GM19452 (cell line): ENCODE data around the gene HHAT.

Experiments used
- ATAC-seq: cut with Tn5 transposase; IDR thresholded peaks from one replicate; pipeline ENCODE4 v1.9.1; 2021; ENCODE audit not compliant: unreplicated experiment

Gene HHAT

DNA sequence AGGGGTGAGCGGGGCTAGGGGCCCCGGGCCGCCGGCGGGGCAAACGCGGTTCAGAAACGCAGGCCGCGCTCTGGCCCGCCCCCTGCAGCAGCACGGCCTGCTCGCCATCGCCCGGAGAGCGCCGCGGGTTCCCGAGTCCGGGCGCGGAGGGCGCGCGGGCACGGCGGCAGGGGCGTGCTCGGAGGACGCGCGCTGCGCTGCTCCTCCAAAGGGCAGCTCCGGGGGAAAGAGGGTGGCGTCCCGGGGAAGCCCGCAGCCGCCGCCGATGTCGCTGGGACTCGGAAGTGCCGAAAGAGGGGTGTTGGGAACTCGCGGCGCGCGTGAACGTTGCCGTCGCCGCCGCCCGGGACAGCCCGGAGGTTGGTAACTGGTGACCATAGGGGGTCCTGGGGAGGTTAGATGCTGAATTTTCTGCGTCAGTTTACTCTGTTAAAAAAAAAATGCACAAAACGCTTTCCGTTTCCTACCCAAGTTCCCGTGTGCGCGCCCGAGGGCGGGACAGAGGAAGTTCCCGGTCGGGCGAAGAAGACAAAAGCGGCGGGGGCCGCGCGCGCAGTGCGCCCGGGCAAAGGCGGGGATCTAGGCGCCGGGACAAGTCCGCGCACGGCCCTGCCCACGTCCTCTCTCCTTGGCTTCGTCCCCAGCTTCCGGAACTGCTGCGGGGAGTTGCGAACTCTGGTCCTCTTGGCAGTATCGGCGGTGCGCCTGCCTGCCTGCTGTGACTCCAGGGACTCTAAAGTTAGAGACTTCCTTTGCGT lies at the start of gene HHAT:
HHAT (plus strand) TSS at position 157 of the 758 bp plus-strand sequence. CDS start 20,074 bp downstream, outside the sequence.
- peak; percentile 57 for ATAC-seq

DNA sequence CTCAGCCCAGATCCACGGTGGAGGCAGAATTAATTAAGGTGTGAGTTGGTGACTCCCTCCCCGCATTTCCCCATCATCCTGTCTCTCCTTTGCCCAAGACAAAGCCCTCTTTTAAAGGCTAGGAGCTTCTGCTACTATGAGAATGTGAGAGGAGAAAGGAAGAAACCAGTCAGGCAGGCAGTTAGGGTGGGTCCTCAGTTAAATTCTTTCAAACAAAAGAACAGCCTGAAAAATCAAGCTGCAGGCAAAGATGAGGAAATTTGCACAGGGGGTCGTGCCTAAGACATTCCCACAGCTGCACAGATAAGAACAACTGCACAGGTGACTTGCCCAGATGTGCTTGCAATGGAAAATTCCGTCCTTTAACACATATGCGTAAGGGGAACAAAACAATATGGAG lies 48.5 kb upstream of the HHAT start:
- no peak for ATAC-seq

DNA sequence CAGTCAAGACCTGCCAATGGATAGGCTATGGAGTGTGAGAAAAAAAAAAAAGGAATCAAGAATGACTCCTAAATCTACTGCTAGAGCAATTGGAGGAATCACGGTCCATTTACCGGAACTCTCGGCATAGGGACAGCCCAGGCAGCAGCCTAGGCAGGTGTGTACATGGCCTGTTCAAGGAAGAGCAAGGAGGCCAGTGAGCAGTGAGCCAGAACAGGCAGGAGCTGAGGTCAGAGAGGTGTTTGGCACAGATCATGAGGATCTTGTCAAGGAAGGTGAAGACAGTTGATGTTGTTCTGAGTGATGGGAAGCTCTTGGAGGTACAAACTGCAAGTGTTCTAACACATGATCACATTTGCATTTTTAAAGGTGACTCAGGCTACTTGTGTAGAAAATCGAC lies 40.6 kb upstream of the HHAT start:
- ATAC-seq: no peak

DNA sequence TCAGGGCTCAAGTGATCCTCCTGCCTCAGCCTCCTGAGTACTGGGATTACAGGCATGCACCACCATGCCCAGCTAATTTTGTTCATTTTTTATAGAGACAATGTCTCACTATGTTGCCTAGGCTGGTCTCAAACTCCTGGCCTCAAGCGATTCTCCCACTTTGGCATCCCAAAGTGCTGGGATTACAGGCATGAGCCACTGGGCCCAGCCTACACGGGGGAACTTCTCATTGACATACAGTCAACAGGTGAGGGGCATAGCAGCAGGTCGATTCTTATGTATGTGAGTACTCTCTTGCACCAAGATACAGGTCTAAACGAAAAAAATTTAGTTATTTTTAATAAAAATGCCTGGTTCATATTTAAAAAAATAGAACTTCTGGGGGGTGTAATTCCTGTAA lies 39.5 kb upstream of the HHAT start:
- no peak for ATAC-seq

DNA sequence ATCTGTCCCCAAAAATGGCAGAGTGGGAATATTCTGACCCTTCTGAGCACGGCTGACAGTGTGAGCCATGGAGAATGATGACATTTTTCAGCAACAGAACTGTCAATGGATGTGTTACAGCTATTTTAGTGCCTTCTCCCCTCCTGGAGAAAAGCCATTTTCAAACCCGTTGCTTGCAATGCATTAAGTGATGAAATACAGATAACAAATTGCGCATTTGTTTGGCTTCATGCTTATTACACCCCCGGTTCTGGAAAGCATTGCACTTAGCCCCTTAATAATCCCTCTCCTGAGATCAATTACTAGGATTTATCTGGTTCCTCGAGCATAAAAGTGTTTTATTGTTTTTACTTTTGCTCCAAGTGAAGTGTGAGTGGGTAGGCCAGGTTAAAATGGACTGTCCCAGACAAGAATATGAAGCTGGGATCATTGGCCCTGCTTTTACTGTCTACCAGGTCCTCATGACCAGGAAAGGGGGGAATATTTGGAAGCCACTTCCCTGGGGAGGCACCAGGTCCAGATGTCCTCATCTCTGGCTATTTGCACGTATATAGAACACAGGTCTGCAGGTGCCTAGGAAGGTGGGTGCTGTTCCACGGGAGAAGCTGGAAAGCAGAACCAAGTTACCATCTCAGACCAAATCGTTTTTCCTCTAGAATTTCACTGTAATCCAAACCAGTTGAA lies 37.5 kb upstream of the HHAT start:
- no peak for ATAC-seq

DNA sequence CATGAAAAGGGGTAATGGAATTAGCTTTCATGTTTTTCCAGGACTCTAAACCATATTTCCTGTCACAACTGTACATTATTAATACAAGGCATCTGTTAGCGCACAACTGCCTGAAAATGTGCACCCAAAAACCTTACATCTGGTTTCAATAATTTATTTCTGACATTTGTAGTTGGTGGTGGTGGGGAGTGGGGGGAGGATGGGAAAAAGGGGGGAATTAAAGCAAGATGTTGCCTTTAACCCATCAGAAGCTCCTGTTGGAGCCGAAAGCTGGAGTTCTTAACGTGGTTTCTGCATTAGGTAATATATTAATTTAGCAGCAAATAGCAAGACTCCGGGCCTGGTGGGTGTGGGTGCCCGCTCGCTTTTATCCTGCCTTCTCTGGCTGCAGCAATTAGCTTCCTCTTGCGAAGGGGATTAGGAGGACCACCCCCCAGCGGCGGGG lies 36.9 kb upstream of the HHAT start:
- no peak for ATAC-seq

DNA sequence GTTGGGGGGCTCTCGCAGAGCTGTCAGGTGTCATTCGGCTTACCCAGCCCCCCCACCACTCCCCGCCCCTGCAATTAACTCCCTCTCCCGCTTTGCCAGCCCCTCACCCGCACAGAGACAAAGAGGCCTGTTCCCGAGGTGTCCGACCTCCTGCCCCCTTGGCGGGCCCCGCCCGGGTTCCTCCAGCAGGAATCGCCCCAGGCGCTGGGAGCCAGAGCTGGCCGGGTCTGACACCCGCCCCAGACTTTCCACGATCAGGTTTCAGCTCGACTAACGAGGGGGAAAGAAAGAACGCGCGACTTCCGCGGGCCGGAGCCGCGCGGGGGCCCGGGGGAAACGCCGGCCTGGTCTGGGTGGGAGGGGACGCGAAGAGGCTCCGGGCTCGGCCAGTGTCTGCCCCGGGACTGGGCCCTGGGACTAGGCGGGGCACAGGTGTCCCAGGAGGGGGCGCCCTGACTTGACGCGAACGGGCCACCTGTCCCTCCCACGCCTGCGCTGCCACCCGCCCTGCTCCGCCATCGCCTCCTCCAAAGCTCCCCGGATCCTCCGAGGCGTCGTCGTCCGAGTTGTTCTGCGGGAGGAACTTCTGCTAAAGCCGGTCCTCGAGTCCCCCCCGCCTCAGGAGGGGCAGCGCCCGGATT lies 36.4 kb upstream of the HHAT start:
- peak; percentile 70 for ATAC-seq

DNA sequence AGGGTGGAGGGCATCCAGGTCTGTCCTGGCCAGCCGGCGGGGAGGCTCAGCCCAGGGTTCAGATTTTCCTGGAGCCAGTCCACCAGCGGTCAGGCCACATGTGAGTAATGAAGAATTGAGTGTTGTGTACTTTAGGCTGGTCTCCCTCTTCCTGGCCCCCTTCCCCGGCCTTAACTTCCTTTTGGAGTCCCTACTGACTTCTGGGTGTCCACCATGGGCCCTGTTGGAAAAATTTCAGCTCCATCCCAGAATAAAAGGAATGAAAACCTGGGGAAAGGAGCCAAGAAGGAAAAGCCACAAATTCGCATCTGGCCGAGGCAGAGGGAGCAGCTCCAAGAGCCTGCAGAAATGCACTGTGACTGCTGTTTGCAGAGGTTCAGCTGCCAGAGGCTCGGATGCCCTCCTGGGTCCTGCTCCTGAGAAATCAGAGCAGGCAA lies 35.5 kb upstream of the HHAT start:
- ATAC-seq: no peak

DNA sequence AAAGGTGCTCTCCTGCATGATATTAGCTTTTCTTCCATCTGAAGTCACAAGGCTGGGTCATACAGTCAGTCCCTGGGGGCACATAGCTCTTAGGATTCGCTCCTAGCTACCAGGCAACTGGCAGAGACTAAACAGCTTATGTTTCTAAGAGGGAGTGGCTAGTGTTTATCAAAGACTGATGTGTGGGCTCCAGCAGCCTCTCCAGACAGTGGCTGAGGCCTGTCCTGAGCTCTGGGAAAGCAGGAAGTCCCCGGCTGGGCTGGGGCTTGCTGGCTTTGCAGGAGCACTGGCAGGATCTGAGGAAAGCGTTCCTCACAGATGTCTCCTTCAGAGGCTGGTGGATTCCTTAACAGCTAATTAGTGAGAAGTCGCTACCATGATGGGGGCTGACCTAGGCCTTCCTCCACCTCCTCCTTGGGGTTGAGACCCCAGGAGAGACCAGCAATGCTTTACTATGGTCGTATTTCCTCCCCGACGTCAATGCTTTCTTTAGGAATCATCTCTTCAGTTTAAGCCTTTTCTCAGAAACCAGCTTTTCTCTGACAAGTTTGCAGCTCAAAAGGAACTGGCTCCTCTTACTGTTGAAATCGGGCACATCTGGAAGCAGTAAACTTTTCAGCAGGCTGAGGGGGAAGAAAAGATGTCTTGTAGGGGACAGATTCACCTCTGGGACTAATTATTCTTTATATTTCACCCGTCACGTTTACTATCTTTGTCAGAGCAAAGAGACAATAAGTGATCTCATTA lies 33.5 kb upstream of the HHAT start:
- ATAC-seq: no peak

DNA sequence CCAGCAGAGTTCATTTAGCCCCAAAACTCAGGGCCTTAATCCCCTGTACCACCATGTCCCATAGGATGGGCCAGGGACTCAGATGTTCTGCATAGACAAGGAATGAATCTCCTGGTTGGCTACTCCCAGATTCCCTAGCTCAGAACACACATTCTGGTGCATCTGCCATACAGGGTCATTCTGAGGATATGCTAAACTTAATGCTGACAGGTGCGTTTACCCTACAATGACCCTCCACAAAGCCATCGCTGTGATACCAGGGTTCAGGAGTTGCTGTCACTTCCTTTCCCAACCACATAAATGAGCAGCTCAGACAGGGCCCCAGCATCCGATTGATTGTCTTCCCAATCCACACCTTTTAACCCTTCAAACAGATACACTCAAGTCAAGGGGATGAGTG lies 32.0 kb upstream of the HHAT start:
- no peak for ATAC-seq

DNA sequence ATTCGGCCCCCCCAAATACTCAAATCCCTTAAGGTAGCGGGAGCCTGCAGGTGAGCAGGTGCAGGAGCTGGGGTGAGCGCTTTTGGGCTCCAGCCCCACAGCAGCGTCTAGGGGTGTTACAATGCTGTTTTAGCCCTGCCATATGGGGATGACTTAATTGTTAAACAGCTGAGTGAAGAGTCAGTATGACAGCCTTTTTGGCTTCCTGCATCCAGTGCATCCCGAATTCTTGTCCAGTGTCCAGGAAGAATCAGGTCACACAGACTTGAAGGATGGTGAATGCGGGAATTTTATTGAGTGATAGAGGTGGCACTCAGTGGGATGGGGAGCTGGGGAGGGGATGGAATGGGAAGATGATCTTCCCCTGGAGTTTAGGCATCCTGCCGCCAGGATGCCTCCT lies 30.4 kb upstream of the HHAT start:
- ATAC-seq: no peak

DNA sequence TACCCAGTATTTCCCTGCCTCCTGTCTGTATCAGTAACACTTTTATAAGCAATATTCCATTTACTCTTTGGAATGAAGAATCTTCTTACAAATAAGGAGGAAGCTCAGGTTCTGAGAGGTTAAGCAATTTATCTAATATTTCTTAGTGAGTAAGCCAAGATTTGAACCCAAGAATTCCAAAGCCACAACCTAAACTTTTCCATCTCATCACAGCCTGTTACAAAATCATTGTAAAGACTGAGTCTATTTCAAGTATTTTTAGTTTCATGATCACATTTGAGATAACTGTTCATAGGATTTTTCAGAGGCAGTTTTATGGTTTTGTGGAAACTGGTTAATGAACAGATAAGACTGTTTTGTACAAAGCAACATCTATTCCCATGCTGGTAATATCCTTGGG lies 29.8 kb upstream of the HHAT start:
- ATAC-seq: no peak

DNA sequence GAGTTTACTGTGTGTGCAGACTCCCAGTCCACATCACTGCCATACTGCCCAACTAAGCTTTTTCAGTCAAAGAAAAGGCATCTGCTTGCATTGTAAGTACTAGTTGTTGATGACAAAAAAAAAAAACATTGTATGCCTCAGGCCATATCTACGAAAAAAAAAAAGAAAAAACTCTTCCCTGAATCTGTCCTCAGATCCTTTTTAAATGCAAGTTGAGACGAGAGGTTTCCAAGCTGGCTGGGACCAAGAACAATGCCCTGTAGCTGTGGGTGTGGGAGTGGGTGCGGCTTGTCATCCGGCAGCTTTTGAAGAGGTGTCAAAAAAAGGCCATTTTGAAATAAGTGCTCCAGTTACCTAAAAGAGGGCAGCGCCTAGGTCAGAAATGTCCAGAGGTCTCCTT lies 29.2 kb upstream of the HHAT start:
- no peak for ATAC-seq

DNA sequence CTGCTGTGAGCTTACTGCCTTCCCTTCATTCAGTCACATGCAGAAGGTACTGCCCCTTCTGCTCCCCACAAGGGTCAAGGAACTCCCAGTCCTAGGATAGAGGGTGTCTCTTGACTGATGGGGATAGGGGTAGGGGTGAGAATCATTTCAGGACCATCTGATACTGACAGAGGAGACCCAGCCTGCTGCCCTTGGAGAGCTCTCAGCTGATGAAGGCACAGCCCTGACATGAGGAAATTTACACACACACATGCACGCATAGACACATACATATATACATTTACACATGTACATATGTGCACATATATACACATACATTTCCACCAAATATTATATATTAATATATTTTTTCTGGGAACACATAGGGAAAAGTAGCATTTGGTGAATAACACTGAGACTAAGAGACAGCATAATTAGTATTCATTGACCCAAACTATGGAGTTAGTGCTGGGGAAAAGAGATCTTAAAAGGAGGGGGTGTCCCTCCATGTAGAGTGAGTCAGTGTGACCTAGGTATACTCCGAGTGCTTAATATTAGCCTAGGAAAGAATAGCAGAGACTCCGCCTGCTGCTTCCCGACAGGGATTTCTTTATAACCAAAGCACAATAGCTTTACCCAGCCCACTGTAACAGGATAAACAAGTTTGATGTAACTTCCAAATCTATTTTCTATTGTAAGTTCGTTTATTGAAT lies 27.6 kb upstream of the HHAT start:
- no peak for ATAC-seq

DNA sequence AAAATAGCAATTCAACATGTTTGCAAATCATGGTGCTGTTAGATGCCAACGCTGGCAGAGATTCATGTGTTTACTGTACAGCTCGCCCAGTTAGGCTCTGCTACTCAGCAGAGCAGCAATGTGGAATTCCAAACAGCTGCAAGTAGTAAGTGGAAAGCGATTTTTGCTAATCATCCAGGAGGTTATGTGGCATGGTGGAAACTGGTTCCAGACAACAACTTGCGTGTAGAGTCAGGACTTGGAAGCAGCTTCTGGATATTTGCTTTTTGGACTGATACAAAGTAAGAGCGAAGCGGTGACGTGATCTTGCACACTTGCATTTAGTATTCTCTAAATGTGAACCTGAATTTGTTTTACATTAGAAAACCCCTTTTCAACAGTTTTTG lies 27.1 kb upstream of the HHAT start:
- no peak for ATAC-seq

DNA sequence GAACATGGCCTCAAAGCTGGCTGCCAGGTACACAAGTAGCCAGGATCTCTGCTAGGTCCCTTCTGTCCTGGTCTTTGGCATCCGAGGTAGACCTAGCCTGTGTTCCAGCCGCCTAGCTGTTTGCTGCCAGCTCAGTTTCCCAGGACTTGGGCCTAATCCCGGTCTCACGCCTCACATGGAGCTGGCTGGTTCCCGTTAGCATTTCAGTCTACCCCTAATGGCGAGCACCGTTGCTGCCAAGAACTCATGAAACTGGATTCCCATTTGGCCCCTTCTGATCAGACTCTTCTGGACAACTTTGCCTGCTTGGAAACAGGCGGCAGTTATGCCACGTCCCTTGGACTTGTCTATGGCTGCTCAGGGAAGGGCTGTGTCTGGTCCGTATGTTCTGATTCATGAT lies 26.2 kb upstream of the HHAT start:
- ATAC-seq: no peak

DNA sequence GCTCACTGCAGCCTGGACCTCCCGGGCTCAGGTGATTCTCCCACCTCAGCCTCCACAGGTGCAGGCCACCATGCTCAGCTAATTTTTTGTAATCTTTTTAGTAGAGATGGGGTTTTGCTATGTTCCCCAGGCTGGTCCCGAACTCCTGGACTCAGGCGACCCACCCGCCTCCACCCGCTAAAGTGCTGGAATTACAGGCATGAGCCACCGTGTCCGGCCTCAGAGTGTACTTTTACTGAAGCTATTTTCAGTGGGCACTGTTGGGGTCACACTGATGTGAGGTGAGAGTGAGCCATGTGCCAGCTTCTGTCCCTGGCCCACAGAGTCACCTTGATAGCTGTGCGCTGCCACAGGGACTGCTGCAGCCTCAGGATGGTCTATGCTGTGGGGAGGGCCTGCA lies 25.3 kb upstream of the HHAT start:
- ATAC-seq: no peak

DNA sequence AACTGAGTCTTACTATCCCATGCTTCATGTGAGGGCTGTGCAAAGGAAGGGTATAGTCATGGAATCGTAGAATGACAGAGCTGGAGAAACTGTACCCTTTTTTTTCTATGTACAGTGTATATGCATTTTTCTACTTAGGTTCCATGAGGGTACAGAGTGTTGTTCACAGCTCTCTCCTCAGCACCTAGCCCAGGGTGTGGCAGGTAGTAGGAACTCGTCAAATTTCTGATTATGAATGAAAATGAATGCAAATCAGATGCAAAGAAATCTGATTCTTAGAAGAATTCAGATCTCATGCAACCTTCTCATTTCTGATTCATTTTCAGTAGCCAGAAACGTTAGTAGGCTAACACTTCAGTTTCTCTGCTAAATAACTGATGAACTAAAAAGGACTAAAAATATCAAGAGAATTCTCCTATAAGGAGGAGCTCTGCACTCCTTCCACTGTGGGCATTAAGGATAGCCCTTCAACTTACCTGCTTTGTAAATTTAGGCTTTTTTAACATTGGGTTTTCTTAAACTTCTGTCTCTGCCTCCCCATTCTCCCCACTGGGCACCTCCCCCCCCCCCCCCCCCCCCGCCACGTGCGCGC lies 18.0 kb upstream of the HHAT start:
- ATAC-seq: no peak

DNA sequence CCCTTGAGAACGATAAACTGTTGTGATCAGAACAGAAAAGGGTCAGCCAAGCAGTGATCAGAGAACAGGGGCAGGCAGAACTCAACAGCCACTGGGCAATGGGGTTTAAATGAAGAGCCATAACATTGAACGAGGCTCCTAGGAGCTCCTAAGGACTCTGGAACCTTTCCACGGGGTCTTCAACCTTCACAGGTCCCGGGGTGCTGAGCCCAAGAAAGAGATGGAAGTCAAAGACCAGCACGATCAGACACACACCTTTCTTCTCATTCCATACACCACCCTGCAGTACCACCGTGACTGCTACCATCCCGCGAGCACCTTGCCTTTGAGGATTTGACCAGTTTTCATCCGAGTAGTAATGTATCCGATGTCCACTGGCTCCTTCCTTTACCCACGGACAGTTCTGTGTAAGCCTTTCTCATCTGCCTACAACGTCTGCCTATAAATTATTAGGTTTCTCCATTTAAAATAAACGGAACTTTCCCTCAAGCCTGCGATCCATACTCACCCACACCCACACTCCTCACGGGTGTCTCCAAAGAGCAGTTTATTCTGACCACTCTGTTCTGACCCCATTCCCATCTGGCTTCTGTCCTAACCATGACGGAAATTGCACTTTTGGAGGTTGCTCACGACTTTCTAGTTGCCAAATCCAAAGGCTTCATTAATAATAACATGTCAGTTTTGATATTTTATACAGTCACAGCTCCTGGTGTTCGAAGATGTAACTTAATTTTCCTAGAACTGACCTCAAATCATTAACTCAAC lies 16.8 kb upstream of the HHAT start:
- ATAC-seq: no peak
